ENCODE measurements around the gene IFITM2.

DNA sequence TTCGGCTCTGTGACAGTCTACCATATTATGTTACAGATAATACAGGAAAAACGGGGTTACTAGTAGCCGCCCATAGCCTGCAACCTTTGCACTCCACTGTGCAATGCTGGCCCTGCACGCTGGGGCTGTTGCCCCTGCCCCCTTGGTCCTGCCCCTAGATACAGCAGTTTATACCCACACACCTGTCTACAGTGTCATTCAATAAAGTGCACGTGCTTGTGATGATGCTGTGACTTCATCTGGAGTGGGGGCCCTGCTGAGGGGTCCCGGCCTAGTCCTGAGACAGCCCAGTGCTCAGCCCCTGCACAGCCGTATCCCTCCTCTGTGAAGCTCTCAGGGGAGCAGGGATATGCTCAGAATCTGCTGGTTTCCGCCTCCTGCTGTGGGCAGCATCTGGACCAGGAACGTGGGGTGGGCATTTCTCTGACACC lies 7.5 kb downstream of the IFITM2 start:
- TF ChIP-seq CTCF (IDR thresholded peaks at IDR 0.05; ENCODE audit: low read length), result no peak
- TF ChIP-seq EZH2 (optimal IDR thresholded peaks at IDR 0.05; ENCODE audit: low read depth, low read length), result no peak

Data from MM.1S (cell line).